Measurements from ENCODE around the gene SERPIND1. TPM values are rescaled to one million over a fixed set of nuclear protein-coding genes. Genes with fewer than 3 reads are reported as not detected.

Gene SERPIND1
- total and polyA plus RNA-seq, 2 donors from 2014 or later, result not detected

DNA sequence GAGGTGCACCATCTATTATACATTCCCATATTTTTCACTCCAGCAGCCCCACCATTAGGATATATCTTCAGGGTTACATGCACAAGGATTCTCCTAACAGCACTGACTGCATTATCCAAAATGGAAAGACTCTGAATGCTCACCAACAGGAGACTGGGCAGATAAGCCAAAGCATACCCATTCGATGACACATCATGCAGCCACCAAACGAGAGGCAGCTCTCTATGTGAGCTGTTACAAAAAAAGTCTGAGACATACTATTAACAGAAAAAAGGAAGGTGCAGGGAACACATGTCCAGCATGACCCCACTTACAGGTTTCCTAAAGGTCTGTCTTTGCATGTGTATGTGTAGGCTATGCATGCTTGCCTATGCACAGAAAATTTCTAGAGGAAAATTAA, 12.4 kb upstream of the SERPIND1 start:
- Histone ChIP-seq H3K9me3 (ENCODE audit: control insufficient read depth in 2 of 3, insufficient read depth in 1 of 3, low read length in 3 of 3) (no peaks in the 10 kb centered on the region), H3K4me3 (ENCODE audit: low read length in 3 of 3) (no peak overlapping the region), H3K36me3 (ENCODE audit: control insufficient read depth in 2 of 3, insufficient read depth in 3 of 3, low read length in 3 of 3) (peaks cover 5 to 40% (median 27%) of the 10 kb centered on the region in 3 donors), H3K27me3 (ENCODE audit: control insufficient read depth, insufficient read depth, low read length) (no peaks in the 10 kb centered on the region), H3K4me1 (ENCODE audit: control insufficient read depth in 2 of 3, insufficient read depth in 2 of 3, low read depth in 1 of 3, low read length in 3 of 3) (no peaks in the 10 kb centered on the region), H3K9ac (ENCODE audit: low read length in 3 of 3) (no peak overlapping the region), H3K27ac (ENCODE audit: low read depth in 2 of 2, low read length in 2 of 2) (no peak overlapping the region)
- DNase-seq, result no peak
- intact Hi-C loops (cut with DNase I), result no loop called here
- no peak for FAIRE-seq
- TF ChIP-seq, protein P1, sequence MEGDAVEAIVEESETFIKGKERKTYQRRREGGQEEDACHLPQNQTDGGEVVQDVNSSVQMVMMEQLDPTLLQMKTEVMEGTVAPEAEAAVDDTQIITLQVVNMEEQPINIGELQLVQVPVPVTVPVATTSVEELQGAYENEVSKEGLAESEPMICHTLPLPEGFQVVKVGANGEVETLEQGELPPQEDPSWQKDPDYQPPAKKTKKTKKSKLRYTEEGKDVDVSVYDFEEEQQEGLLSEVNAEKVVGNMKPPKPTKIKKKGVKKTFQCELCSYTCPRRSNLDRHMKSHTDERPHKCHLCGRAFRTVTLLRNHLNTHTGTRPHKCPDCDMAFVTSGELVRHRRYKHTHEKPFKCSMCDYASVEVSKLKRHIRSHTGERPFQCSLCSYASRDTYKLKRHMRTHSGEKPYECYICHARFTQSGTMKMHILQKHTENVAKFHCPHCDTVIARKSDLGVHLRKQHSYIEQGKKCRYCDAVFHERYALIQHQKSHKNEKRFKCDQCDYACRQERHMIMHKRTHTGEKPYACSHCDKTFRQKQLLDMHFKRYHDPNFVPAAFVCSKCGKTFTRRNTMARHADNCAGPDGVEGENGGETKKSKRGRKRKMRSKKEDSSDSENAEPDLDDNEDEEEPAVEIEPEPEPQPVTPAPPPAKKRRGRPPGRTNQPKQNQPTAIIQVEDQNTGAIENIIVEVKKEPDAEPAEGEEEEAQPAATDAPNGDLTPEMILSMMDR (IDR thresholded peaks at IDR 0.05; ENCODE audit: borderline replicate concordance, extremely low read depth, insufficient read depth), result no peak

- intact Hi-C loops (cut with DNase I), result no loop called here
- FAIRE-seq, result no peak
- H3K27me3 ChIP-seq (ENCODE audit: control insufficient read depth, insufficient read depth, low read length), result no peaks in the 10 kb centered on the region
- DNase-seq, result no peak
- no peaks in the 10 kb centered on the region for H3K9me3 ChIP-seq (ENCODE audit: control insufficient read depth in 2 of 3, insufficient read depth in 1 of 3, low read length in 3 of 3)
- no peaks in the 10 kb centered on the region for H3K4me1 ChIP-seq (ENCODE audit: control insufficient read depth in 2 of 3, insufficient read depth in 2 of 3, low read depth in 1 of 3, low read length in 3 of 3)
- TF ChIP-seq, protein P1 (IDR thresholded peaks at IDR 0.05; ENCODE audit: borderline replicate concordance, extremely low read depth, insufficient read depth), result no peak
- H3K4me3 ChIP-seq (ENCODE audit: low read length in 3 of 3), result no peak overlapping the region
- peaks cover 5 to 40% (median 27%) of the 10 kb centered on the region in 3 donors for H3K36me3 ChIP-seq (ENCODE audit: control insufficient read depth in 2 of 3, insufficient read depth in 3 of 3, low read length in 3 of 3)
- H3K27ac ChIP-seq (ENCODE audit: low read depth in 2 of 2, low read length in 2 of 2), result no peak overlapping the region
- H3K9ac ChIP-seq (ENCODE audit: low read length in 3 of 3), result no peak overlapping the region
These were observed 11.6 kb upstream of the SERPIND1 start for GRCh38 chr22:20762233-20762796.

DNA sequence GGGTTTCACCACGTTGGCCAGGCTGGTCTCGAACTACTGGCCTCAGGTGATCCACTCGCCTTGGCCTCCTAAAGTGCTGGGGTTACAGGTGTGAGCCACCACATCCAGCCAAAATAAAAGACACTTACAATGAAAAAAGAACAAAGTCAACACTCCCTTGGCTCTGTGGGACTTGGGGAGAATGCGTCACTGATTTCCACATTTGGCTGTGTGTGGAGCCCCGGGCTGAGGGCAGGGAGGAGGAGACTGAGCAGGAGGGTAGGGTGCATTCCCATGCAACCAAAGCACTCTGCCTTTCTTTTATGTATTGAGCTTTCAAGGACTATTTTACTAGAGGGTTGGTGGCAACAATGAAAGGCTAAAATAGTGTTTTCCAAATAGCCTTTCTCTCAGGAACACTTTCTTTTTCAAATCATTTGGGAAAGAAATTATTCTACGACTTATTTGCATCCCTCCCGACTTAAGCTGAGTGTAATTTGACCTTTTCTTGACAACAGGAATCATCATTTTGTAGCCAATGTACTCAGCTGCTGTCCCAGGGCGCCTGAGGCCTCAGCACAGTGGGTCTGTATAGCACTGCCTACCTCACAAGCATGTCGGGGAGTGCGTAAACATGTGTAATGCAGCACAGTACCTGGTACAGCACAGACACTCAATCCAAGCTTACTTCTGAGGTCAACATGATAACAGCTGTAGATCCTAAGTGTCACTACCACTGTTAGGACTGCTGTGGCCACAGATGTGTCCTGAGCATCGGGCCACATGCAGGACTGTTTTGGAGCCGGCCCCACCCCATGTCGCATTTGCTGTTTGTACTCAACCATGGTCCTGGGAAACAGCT, 10.1 kb upstream of the SERPIND1 start:
- Histone ChIP-seq H3K4me1 (ENCODE audit: control insufficient read depth in 2 of 3, insufficient read depth in 2 of 3, low read depth in 1 of 3, low read length in 3 of 3) (no peaks in the 10 kb centered on the region), H3K36me3 (ENCODE audit: control insufficient read depth in 2 of 3, insufficient read depth in 3 of 3, low read length in 3 of 3) (peaks cover 5 to 40% (median 27%) of the 10 kb centered on the region in 3 donors), H3K27ac (ENCODE audit: low read depth in 2 of 2, low read length in 2 of 2) (no peak overlapping the region), H3K9ac (ENCODE audit: low read length in 3 of 3) (no peak overlapping the region), H3K4me3 (ENCODE audit: low read length in 3 of 3) (no peak overlapping the region), H3K27me3 (ENCODE audit: control insufficient read depth, insufficient read depth, low read length) (no peaks in the 10 kb centered on the region), H3K9me3 (ENCODE audit: control insufficient read depth in 2 of 3, insufficient read depth in 1 of 3, low read length in 3 of 3) (no peaks in the 10 kb centered on the region)
- no peak for FAIRE-seq
- TF ChIP-seq, protein P1 (IDR thresholded peaks at IDR 0.05; ENCODE audit: borderline replicate concordance, extremely low read depth, insufficient read depth), result no peak
- intact Hi-C loops (cut with DNase I), result no loop called here
- DNase-seq, result no peak
